Measurements from ENCODE around the gene MEMO1.

The MEMO1 gene

GRCh38 chr2:31823558-31823957, 187.2 kb downstream of the MEMO1 start:
- TF ChIP-seq CTCF (IDR thresholded peaks at IDR 0.05): no peak

GRCh38 chr2:31822587-31822986, 188.2 kb downstream of the MEMO1 start:
- TF ChIP-seq CTCF (IDR thresholded peaks at IDR 0.05): peak; percentile 54

Measured in LNCAP (cell line).